A549 (cell line): ENCODE measurements around the gene NBR1. TPM values are rescaled to one million over a fixed set of nuclear protein-coding genes. Genes with fewer than 3 reads are reported as not detected.
"Not testable (repeated sequence)": the region's sequence is repeated elsewhere in the genome, so short reads cannot be mapped to it uniquely, and the experiment has no call there.

Experiments used
- ATAC-seq, 2 experiments: fragments of 200-7000 bp in 1 of 2; fragments of >200 bp in 1 of 2; cut with Nextera tagmentation in 1 of 2; cut with Tn5 transposase in 1 of 2; 3 replicates each; pipeline versions ENCODE4 v1.8.0 to v1.9.1; 2018 to 2020; ENCODE audit warnings: mild to moderate bottlenecking in 1 of 2, moderate library complexity in 1 of 2
- CTCF ChIA-PET: fragments of 300-600 bp; sonication (Branson Sonifier 250); formaldehyde crosslinking; extraction: SDS; loops from one replicate; lab custom pipeline; 2021; ENCODE audit warnings: antibody characterized with exemption, inconsistent platforms; lab: Yijun Ruan, JAX
- POLR2A ChIA-PET: fragments of 350-600 bp; formaldehyde crosslinking; extraction: SDS; loops from one replicate; lab custom pipeline; 2021; ENCODE audit warnings: antibody characterized with exemption, inconsistent platforms; lab: Yijun Ruan, JAX
- DNase-seq, 2 experiments: peaks; one replicate each; pipeline versions ENCODE4 v3.0.0 to v3.0.0-alpha.2; 2011 to 2016; ENCODE audit warnings: low read depth in 1 of 2, low spot score in 1 of 2
- FAIRE-seq: peaks from 2 replicates; lab custom pipeline; 2011; peaks lifted over from hg19 to GRCh38; lab: Jason Lieb, UNC
- H3K27ac ChIP-seq, 2 experiments: fragments of >200 bp; sonication (Bioruptor Twin); formaldehyde crosslinking; 3 replicates each; pipeline ENCODE4 v1.5.1; 2016 to 2017
- H3K4me1 ChIP-seq: fragments of >200 bp; sonication (Bioruptor Twin); formaldehyde crosslinking; 3 replicates; pipeline ENCODE4 v1.6.1; 2016
- H3K4me2 ChIP-seq: fragments of >200 bp; sonication (Bioruptor Twin); formaldehyde crosslinking; 3 replicates; pipeline ENCODE4 v1.6.1; 2016
- H3K4me3 ChIP-seq: fragments of >200 bp; sonication (Bioruptor Twin); formaldehyde crosslinking; 3 replicates; pipeline ENCODE4 v1.5.1; 2016
- H3K9me3 ChIP-seq: fragments of >200 bp; sonication (Bioruptor Twin); formaldehyde crosslinking; 3 replicates; pipeline ENCODE4 v1.6.1; 2016
- CBX8 ChIP-seq: fragments of 200-600 bp; sonication (generic); IDR thresholded peaks from 2 replicates; pipeline ENCODE4 v1.6.1; 2016
- E2F6 ChIP-seq: IDR thresholded peaks from 2 replicates; pipeline ENCODE4 v1.6.1; 2012; ENCODE audit warnings: low read depth, borderline replicate concordance
- EHMT2 ChIP-seq: fragments of 200-600 bp; sonication (generic); IDR thresholded peaks from 2 replicates; pipeline ENCODE4 v1.6.1; 2016; ENCODE audit warnings: antibody characterized with exemption, low read depth, mild to moderate bottlenecking, moderate library complexity
- FOSB ChIP-seq: fragments of 250-450 bp; sonication (Bioruptor Pico); IDR thresholded peaks from 2 replicates; pipeline ENCODE4 v1.5.0; 2020; ENCODE audit warnings: mild to moderate bottlenecking, moderate library complexity
- HOXA7 ChIP-seq: fragments of 250-450 bp; sonication (Bioruptor Pico); IDR thresholded peaks from 2 replicates; pipeline ENCODE4 v1.5.0; 2020; ENCODE audit warnings: mild to moderate bottlenecking, moderate library complexity
- HOXB13 ChIP-seq: fragments of 250-450 bp; sonication (Bioruptor Pico); IDR thresholded peaks from 2 replicates; pipeline ENCODE4 v1.5.0; 2020; ENCODE audit warnings: low read depth, mild to moderate bottlenecking, moderate library complexity
- JUN ChIP-seq, 2 experiments: fragments of >200 bp; sonication (Bioruptor Twin); formaldehyde crosslinking; IDR thresholded peaks; 2 replicates in 1 of 2; 3 replicates in 1 of 2; pipeline ENCODE4 v1.6.1; 2016 to 2017
- KDM1A ChIP-seq: fragments of 200-600 bp; sonication (generic); IDR thresholded peaks from 2 replicates; pipeline ENCODE4 v1.6.1; 2016; ENCODE audit warnings: low read depth, mild to moderate bottlenecking
- KDM5A ChIP-seq: fragments of 200-600 bp; sonication (generic); IDR thresholded peaks from 2 replicates; pipeline ENCODE4 v1.6.1; 2016; ENCODE audit warnings: antibody characterized with exemption, mild to moderate bottlenecking
- MAZ ChIP-seq: fragments of 150-350 bp; IDR thresholded peaks from 2 replicates; pipeline ENCODE4 v1.6.1; 2014; ENCODE audit warnings: antibody characterized with exemption, low read depth, low read length, borderline replicate concordance
- NPAS2 ChIP-seq: fragments of 250-450 bp; sonication (Bioruptor Pico); IDR thresholded peaks from 2 replicates; pipeline ENCODE4 v1.8.0; 2022; ENCODE audit warnings: mild to moderate bottlenecking, moderate library complexity, borderline replicate concordance
- PBX3 ChIP-seq: IDR thresholded peaks from 2 replicates; pipeline ENCODE4 v1.6.1; 2012
- PHF8 ChIP-seq: fragments of 200-600 bp; sonication (generic); IDR thresholded peaks from 2 replicates; pipeline ENCODE4 v1.6.1; 2016; ENCODE audit warnings: low read depth, mild to moderate bottlenecking, antibody characterized with exemption, moderate library complexity, borderline replicate concordance
- SMC3 ChIP-seq: fragments of >200 bp; sonication (Bioruptor Twin); formaldehyde crosslinking; IDR thresholded peaks from 3 replicates; pipeline ENCODE4 v1.6.1; 2018; ENCODE audit warnings: inconsistent platforms
- SREBF2 ChIP-seq: fragments of 450-650 bp; IDR thresholded peaks from 2 replicates; pipeline ENCODE4 v1.6.1; 2014; ENCODE audit warnings: mild to moderate bottlenecking, moderate library complexity
- TFCP2L1 ChIP-seq: fragments of 250-450 bp; sonication (Bioruptor Pico); IDR thresholded peaks from 2 replicates; pipeline ENCODE4 v1.5.0; 2021; ENCODE audit warnings: mild to moderate bottlenecking
- TP53 ChIP-seq: fragments of 250-450 bp; sonication (Bioruptor Pico); IDR thresholded peaks from 2 replicates; pipeline ENCODE4 v1.5.0; 2021; ENCODE audit warnings: mild to moderate bottlenecking, moderate library complexity
- USF2 ChIP-seq: fragments of 450-650 bp; IDR thresholded peaks from 2 replicates; pipeline ENCODE4 v1.6.1; 2014; ENCODE audit warnings: antibody characterized with exemption
- ZFP36 ChIP-seq: fragments of 450-650 bp; IDR thresholded peaks from 2 replicates; pipeline ENCODE4 v1.6.1; 2014; ENCODE audit warnings: borderline replicate concordance; ENCODE audit not compliant: partially characterized antibody
- ZNF302 ChIP-seq: fragments of 250-450 bp; sonication (Bioruptor Pico); IDR thresholded peaks from 2 replicates; pipeline ENCODE4 v1.9.0; 2021; ENCODE audit warnings: inconsistent platforms, mild to moderate bottlenecking, moderate library complexity
- ZSCAN20 ChIP-seq: fragments of 250-450 bp; sonication (Bioruptor Pico); IDR thresholded peaks from 2 replicates; pipeline ENCODE4 v1.8.0; 2022; ENCODE audit warnings: mild to moderate bottlenecking, moderate library complexity
- WGBS: methylation state at CpG from one replicate; pipeline ENCODE4 v1.1.6; 2017; ENCODE audit errors: missing lambda C conversion rate; 5-methylcytosine and 5-hydroxymethylcytosine counted together
- polyA plus RNA-seq, 4 experiments: library from polyadenylated mRNA; depleted of rRNA in 3 of 4; stranded (reverse); fragments of >200 nt; fragmentation: RNase III in 1 of 4; extraction: RNeasy Plus Mini Kit Qiagen cat#74134 plus additional on column Dnase treatment in 1 of 4; gene quantifications; 2 replicates in 3 of 4; 3 replicates in 1 of 4; pipeline ENCODE4 v1.2.3, GENCODE V29; 2011 to 2017

Gene NBR1
- polyA plus RNA-seq, 2 of the 4 experiments (the other 2 are of a cell fraction), result 41.8 to 86.8 TPM

GRCh38 chr17:43193251-43193650, 22.2 kb downstream of the NBR1 start:
- H3K4me2 ChIP-seq, result no peak overlapping the region
- H3K9me3 ChIP-seq, result no peaks in the 10 kb centered on the region
- ChIA-PET CTCF (interaction anchor here (1.2 to 1.4 kb wide), 3 partner anchors 9 to 350 kb away, joined by 3 to 5 read pairs (median 4); no protein-coding TSS in a partner anchor), POLR2A (no interaction called here)
- no peak for ATAC-seq
- H3K4me1 ChIP-seq, result no peaks in the 10 kb centered on the region
- DNase-seq, result no peak
- no peak for TF ChIP-seq JUN (IDR thresholded peaks at IDR 0.05)
- no peak for TF ChIP-seq KDM1A
- TF ChIP-seq SREBF2, result no peak
- no peak for TF ChIP-seq SMC3
- H3K27ac ChIP-seq, result no peak overlapping the region
- 90% methylated on average over 5 of the region's 5 CpGs for WGBS
- no peak overlapping the region for H3K4me3 ChIP-seq
- FAIRE-seq, result no peak

DNA sequence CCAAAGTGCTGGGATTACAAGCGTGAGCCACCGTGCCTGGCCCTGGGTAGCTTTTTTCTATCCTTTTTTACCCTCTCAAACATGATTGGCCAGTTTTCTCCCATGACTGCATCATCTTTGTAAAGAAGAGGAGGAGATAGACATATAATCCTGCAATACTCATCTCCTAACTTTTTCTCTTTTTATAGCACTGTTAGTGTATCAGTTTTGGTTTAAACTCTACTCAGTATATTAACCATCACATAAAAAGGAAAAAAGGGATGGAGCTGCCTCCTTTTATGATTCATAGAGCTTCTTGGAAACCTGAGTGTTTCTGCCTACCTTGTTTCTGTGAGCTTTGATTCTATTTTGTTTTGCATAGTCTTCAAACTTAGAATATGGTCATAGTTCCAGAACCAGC, 28.6 kb downstream of the NBR1 start:
- Histone ChIP-seq H3K9me3 (no peaks in the 10 kb centered on the region), H3K27ac (no peak overlapping the region), H3K4me3 (no peak overlapping the region), H3K4me1 (no peaks in the 10 kb centered on the region), H3K4me2 (no peak overlapping the region)
- FAIRE-seq (no peak), DNase-seq (no peak), ATAC-seq (no peak)
- CTCF ChIA-PET, result interaction anchor here (0.6 to 2.9 kb wide), 6 partner anchors 8 to 112 kb away, joined by 3 to 12 read pairs (median 4); partner anchors contain the start of gene TMEM106A
- POLR2A ChIA-PET, result interaction anchor here (1.2 to 2.5 kb wide), 3 partner anchors 12 to 116 kb away, joined by 3 to 11 read pairs (median 9); partner anchors contain the start of gene TMEM106A
- TF ChIP-seq TP53 (CRISPR knock-in tag), result no peak
- TF ChIP-seq ZFP36, result no peak
- no peak for TF ChIP-seq USF2
- TF ChIP-seq ZNF302, result no peak
- no peak for TF ChIP-seq E2F6
- no peak for TF ChIP-seq TFCP2L1
- TF ChIP-seq ZSCAN20 (CRISPR knock-in tag), result no peak
- no peak for TF ChIP-seq FOSB (CRISPR knock-in tag)
- TF ChIP-seq NPAS2 (CRISPR knock-in tag), result no peak
- no peak for TF ChIP-seq PBX3
- no peak for TF ChIP-seq HOXB13 (CRISPR knock-in tag)
- no peak for TF ChIP-seq HOXA7 (CRISPR knock-in tag)
- 98% methylated on average over 2 of the region's 2 CpGs for WGBS

- ChIA-PET POLR2A (interaction anchor here (1.2 to 2.5 kb wide), 3 partner anchors 12 to 116 kb away, joined by 3 to 11 read pairs (median 9); partner anchors contain the start of gene TMEM106A), CTCF (interaction anchor here (0.6 to 3.2 kb wide), 7 partner anchors 9 to 112 kb away, joined by 3 to 12 read pairs (median 4); partner anchors contain the start of gene TMEM106A)
Observed at GRCh38 chr17:43200127-43200526, 29.1 kb downstream of the NBR1 start.

DNA sequence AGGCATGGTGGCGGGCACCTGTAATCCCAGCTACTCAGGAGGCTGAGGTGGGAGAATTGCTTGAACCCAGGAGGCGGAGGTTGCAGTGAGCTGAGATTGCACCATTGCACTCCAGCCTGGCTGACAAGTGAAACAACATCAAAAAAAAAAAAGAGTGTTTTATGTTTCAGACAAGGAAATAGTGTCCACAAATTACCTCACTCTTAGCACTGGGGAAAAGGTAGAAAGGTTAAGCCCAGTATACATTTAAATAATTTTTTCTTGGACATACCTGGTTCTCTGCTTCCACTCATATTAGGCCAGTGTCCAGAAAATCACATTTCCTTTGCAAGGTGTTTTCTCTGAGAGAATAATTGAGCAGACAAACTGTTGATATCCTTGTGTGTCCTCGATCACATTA, 32.0 kb downstream of the NBR1 start:
- not testable (repeated sequence) for FAIRE-seq, DNase-seq, H3K27ac ChIP-seq, H3K9me3 ChIP-seq, H3K4me3 ChIP-seq, H3K4me2 ChIP-seq, ATAC-seq, H3K4me1 ChIP-seq
- ChIA-PET POLR2A (interaction anchor here (0.9 kb wide), 1 partner anchor 113 kb away, joined by 6 read pairs; no protein-coding TSS in a partner anchor), CTCF (interaction anchor here (1.1 to 3.2 kb wide), 5 partner anchors 10 to 179 kb away, joined by 3 to 8 read pairs (median 7); no protein-coding TSS in a partner anchor)
- WGBS, result 89% methylated on average over 3 of the region's 3 CpGs

More at GRCh38 chr17:43200127-43200526, 29.1 kb downstream of the NBR1 start:
- no peaks in the 10 kb centered on the region for H3K4me1 ChIP-seq
- no peak overlapping the region for H3K4me3 ChIP-seq
- no peaks in the 10 kb centered on the region for H3K9me3 ChIP-seq
- H3K27ac ChIP-seq, result no peak overlapping the region
- TF ChIP-seq KDM5A (no peak), PHF8 (no peak), MAZ (no peak), EHMT2 (no peak), ZNF302 (no peak), CBX8 (no peak)
- TF ChIP-seq, all 56 proteins: peak for 0
- no peak for DNase-seq
- peak in 1 of 2 experiments; percentile 59; a peak in 3 of 6 replicates for ATAC-seq
- no peak overlapping the region for H3K4me2 ChIP-seq
- FAIRE-seq, result no peak
- WGBS, result 92% methylated on average over 4 of the region's 4 CpGs
